GM21526 (cell line): ENCODE results near the gene ARL4A.
"Not testable (repeated sequence)": the region's sequence is repeated elsewhere in the genome, so short reads cannot be mapped to it uniquely, and the experiment has no call there.

ENCODE experiments used
- ATAC-seq: cut with Tn5 transposase; IDR thresholded peaks from one replicate; pipeline ENCODE4 v1.9.1; 2021; ENCODE audit warnings: moderate library complexity; ENCODE audit not compliant: unreplicated experiment, low FRiP score

The ARL4A gene

DNA sequence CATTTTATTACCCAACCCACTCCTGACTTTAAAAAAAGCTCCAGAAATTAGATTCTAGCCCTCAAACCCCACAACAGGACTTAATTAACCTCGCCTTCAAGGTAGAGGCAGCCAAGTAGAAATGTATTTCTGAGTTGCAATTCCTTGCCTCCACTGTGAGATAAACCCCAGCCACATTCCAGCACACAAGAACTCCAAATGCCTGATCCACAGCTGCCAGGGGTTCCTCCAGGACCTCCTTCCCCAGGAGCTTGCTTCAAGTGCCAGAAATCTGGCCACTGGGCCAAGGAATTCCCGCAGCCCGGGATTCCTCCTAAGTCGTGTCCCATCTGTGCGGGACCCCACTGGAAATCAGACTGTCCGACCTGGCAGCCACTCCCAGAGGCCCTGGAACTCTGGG, 25.9 kb upstream of the ARL4A start:
- ATAC-seq: no peak

DNA sequence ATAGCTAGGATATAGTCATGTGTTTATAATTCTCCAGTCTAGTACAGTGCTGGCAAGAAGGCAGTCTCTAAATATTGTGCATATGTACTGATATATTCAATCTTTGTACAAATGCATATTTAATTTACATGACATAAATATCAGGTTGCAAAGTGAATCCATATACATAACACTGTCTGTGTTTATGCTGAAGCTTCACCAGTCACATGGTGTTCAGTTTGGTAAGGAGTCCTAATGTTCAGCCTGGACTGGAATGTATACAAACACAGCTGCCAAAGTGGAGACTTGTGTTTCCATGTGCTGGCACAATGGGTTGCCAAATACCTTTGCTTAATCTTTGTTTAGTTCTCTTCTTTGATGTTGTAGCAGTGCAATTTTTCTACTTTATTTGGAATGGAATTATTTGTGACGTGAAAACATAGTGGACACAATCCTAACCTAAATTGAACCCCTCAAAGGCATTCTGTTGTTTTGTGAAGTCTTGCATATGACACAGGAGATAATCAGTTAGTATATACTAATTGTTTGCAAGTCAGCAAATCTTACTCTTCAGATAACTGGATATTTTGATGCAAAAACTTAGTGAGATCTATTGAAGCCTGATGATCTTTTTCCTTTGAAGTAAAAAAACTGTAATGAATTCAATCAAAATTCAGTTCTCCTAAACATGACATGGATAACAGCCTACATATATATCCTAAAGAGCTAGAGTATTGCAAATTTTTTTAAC, 17.3 kb upstream of the ARL4A start:
- no peak for ATAC-seq

DNA sequence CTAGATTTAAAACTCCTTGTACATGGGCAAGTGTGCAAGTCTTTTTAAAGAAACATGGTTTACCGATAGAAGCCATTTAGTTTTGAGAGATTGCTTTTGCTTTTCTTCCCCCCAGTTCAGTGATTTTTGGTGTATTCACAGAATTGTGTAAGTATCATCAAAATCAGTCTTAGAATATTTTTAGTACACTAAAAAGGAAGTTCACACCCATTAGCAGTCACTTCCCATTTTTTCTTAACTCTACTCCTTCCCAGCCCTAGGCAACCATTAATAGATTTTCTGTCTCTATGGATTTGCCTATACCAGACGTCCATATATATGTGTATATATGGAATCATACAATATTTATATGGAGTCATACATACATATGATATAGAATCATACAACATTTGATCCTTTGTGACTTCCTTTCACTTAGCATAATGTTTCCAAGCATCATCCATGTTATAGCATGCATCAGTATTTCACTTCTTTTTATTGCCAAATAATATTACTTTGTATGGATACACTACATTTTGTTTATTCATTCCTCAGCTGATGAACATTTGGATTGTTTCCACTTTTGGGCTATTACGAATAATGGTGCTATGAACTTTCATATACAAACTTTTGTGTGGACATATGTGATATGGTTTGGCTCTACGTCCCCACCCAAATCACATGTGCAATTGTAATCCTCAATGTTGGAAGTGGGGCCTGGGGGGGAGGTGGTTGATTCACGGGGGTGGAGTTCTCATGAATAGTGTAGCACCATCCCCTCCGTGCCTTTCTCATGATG, 16.5 kb upstream of the ARL4A start:
- ATAC-seq: no peak

DNA sequence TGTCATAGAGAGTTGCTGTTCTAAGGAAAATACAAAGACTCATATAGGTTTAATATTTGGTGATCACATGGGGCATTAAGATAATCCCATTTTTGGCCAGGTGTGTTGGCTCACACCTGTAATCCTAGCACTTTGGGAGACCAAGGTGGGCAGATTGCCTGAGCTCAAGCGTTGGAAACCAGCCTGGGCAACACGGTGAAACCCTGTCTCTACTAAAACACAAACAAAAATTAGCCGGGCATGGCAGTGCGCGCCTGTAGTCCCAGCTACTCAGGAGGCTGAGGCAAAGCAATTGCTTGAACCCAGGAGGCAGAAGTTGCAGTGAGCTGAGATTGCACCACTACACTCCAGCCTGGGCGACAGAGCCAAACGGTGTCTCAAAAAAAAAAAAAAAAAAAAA, 14.0 kb upstream of the ARL4A start:
- not testable (repeated sequence) for ATAC-seq

DNA sequence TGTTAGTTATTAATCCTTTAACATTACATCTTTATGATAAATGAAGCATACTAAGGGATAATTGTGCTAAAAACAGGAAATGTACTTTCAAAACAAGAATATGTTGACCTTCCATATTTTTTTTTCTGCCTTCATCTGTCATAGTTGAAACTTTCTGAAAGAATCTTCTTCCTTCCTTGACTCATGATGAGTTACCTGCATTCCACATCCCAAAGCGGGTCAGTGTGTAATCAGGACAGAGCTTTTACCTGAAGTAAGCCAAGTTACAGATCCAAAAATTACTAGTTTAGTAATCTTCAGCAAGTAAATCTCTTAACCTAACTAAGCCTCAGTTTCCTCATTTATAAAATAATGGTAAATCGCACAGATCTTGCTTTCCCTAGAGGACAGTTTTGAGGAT, 13.4 kb upstream of the ARL4A start:
- no peak for ATAC-seq

DNA sequence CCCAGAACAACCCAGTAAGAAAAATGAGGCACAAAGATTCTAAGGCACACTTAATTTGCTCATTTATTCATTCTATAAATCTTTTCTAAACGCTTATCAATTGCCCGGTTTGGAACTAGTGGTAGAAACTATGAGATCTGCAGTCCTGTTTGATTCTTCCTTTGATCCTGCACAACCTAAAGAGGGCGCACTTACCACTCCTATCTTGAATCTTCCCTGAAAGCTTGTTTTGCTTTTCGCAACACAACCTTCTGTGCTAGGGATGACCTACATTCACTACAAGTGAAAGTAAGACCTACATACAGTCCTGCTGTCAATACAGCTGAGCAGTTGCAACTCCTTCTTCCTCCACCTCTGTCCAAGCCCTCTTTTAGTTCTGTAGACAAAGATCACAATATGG, 12.6 kb upstream of the ARL4A start:
- ATAC-seq: peak; percentile 81

DNA sequence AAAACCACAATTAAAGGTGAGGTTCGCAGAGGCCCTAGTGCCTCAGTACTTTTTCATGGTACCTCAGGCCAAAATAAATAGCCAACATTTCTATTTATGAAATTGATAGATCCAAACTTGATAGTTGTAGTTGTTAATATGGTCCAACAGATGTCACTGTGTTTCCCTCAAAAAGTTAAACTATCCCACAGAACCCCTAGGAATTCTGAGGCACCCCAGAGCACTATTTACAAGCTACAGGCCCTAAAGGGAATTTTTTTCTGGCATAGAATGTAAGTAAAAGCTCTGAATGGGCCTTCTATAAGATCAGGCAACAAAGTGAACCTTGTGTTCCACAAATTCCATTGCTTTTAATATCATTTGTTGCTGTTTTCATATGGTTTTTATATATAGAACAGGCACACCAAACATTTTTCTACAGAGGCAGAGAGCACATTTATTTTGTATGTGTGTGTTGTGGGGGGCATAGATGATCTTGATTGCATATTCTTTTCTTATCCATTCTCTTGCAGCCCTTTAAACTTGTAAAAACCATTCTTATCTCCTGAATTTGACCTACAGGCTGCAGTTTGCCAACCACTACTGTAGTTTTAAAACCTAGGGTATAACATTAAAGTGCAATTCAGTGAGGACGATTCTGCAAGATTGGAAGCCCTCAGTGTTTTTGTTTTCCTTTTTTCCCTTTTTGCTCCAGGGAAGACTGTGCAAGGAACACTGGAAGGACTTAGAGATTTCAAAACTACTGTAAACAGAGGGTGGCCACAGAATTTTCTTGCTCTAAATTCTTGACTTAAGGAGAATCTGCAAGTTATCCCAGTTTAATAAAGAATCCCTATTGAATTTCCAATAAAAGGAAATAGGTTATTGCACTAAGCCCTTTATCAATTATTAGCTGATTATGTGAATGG, 3.5 kb upstream of the ARL4A start:
- no peak for ATAC-seq

DNA sequence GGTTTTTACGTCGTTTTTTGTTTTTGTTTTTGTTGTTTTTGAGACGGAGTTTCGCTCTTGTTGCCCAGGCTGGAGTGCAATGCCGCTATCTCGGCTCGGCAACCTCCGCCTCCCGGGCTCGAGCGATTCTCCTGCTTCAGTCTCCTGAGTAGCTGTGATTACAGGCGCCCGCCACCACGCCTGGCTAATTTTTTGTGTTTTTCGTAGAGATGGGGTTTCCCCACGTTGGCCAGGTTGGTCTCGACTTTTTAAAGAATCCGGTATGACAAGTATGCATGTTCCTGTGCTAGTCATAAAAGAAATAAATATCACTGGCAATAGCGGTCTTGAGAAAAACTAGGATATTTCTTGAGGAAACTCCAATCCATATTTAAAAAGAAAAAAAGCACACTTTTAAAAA, 2.7 kb upstream of the ARL4A start:
- ATAC-seq: no peak

DNA sequence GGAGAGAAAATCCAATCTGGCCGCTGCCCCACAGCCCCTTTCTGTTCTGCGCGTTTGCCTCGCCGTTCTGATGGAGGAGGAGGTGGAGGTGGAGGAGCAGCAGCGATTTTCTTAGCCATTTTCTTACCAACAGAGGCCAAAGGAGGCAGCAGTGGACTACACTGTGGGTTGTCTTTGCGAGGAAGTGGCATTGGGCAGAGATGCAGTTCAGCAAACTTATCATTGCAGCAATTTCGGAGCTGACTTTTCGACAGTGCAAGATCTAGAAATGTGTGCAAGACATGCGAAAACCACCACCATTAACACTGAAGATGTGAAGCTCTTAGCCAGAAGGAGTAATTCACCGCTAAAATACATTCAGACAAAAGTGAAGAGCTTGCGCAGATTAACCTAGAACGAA, 1.9 kb upstream of the ARL4A start:
- no peak for ATAC-seq

DNA sequence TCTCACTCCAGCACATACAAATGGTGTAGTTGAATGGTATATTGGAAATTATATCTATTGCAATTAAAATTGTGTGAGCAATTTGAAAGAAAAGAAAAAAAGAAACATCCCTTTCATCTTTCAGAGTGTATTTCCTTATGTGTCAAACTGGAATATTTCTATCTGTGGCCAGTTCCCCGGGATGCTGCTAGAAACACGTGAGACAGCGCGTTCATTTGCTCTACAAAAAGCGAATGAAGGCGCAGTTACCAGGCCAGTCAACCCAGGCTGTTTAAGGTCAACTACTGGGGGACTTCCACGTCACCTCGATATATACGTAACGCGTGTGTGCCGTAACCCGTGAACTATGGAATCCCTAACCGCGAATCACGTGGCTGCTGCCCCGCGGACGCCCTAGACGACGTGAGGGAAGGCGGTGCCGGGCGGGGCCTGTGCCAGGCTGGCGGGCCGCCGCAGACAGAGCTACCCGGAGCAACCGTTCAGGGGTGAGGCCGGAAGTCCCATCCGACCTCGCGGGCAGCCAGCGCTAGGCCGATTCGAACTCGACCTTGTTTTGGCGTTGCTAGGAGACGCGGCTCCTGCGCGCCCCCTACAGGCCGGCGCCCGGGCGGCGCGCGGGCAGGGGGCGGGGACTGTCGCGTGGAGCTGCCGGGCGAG, 1.1 kb upstream of the ARL4A start:
- ATAC-seq: peak; percentile 91

DNA sequence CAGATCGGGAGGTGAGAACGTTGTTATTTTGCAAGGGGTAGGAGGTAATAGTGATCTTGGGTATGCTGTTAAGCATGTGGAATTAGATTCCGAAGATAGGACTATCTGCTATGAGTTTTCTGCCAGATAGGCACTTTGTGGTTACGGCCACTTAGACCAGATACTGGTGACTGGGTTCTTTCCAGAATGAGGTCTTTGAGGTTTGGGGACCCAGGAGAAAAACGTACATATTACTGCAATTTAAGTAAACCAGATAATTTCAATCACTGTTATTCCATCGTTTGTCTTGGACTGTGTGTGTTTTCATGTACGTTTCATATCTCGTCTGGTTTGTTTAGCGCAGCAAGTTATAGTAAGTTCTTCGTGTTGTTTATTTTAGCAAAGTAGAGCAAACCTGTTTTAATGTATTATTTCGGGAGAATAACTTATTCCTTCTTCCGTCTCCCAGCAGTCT, 312 bp downstream of the ARL4A start:
- ATAC-seq: no peak

DNA sequence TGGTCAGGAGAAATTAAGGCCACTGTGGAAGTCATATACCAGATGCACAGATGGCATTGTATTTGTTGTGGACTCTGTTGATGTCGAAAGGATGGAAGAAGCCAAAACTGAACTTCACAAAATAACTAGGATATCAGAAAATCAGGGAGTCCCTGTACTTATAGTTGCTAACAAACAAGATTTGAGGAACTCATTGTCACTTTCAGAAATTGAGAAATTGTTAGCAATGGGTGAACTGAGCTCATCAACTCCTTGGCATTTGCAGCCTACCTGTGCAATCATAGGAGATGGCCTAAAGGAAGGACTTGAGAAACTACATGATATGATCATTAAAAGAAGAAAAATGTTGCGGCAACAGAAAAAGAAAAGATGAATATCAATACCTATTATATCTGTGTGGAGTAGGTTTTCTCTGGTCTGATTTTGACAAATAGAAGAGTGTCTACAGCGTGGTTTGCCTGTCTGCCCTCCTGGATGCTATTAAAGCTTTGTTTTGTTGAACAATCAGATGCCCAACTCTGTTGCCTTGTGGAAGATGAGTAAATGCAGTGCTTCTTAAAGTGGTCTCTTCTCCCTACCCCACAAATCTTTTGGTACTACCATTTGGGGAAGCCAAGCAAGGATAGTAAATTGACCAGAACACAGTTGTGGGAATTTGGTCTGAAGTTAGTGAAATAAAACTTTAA, 1.2 kb downstream of the ARL4A start:
- ATAC-seq: not testable (repeated sequence)

DNA sequence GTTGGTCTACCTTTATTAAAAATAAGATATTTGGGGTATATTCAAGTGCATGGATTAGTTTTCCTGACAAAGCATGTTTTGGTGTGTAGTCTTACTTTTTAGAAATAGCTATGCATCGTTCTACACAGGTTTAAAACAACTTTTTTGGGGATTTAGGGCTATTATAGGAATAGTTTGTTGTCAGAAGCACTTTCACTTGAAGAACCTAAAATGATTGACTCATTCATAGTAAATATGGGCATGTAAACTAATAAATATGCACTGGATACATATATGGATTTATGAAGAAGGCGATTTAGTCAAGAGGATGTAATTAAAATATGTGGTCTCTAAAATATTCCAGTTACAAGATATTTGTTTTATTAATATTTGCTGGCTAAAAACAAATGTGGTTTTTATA, 2.0 kb downstream of the ARL4A start:
- ATAC-seq: no peak

DNA sequence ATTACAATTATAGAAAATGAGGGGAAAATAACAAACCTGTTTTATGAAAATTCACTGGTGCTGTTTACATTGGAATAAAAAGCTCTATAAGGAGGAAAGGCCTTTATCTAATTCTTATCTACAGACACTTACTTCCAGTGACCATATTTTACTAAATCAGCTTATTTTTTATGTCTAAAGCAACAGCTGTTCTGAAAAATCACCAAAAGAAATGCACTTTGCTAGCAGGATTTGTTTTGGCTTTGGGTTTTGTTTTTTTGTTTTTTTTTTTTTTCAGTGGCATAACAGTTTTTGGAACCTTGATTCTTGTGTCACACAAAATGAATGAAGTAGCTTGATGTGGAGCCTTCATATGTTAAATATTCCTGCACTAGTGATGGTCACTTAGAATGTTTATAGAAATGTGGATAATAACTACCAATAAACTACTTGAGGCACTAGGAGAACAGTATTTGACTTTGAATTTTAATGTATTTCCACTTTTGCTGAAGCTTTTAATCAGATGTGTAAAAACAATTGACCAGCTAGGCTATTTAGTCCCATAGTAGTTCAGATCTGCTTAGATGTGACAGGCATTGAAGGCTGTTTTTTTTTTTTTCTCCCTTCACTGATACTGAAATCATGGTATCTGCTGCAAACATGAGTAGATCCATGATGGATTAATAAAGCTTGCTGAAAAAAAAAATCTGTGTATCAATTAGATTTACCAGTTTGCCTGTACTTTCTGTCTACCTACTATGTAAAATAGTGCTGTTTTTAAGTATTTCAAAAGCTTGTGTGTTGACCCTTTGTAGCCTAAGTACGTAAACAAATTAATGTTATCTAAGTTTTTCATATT, 2.8 kb downstream of the ARL4A start:
- ATAC-seq: no peak

DNA sequence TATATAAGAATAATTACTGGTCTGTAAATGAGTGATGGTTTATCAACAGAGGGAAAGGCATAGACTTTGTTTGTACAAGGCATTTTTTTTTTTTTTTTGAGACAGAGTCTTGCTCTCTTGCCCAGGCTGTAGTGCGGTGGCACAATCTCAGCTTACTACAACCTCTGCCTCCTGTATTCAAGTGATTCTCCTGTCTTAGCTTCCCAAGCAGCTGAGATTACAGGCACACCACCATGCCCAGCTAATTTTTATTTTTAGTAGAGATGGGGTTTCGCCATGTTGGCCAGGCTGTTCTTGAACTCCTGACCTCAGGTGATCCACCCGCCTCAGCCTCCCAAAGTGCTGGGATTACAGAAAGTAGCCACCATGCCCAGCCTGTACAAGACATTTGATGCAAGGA, 4.0 kb downstream of the ARL4A start:
- not testable (repeated sequence) for ATAC-seq

DNA sequence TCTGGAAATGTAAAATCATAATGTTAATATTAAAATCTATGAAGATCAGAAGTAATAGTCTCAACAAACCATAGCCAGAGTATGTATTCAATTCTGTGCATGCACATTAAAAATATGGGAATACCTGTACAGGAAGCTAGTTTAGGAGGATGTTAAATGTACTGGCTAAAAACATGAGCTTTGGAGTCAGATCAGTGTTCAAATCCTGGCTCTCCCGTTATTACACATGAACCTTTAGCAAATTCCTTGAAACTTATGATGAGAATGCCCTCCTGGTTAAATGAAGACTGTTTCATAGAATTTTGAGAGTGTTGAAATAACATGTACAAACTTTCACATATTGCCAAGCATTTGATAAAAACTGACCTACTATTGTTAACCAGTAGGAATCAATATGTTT, 4.6 kb downstream of the ARL4A start:
- ATAC-seq: no peak

DNA sequence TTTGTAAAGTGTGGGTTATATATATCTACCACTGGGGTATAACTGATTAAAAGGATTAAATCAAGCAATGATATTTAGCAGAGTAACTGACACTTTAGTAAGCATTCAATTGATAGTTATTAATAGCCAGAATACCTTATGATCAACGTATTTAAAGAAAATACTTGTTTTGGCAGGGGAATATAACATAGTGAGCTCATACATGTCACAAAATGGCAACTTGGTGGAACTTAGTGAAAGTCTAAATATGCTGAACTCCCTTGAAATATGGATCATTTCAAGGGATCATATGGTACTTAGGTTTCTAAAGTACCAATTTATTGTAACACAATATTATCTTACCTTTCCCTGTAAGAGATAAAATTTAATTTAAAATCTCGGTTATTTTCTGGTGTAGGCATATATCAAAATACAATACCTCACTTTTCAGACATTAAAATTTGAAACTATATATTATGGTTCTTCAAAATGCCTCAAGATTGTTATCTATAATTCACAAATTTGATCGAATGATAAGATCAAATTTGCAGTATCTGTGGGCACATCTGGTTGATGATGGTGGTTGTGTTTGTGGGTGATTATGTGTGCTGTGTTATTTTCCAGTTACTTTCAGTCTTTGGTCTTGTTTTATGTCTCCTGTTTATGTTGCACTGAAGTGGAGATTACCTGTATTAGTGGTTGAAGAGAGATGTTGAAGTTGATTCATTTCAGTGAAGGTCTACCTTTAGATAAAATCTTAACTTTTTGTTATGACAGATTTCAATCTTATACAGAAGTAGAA, 5.2 kb downstream of the ARL4A start:
- ATAC-seq: no peak

DNA sequence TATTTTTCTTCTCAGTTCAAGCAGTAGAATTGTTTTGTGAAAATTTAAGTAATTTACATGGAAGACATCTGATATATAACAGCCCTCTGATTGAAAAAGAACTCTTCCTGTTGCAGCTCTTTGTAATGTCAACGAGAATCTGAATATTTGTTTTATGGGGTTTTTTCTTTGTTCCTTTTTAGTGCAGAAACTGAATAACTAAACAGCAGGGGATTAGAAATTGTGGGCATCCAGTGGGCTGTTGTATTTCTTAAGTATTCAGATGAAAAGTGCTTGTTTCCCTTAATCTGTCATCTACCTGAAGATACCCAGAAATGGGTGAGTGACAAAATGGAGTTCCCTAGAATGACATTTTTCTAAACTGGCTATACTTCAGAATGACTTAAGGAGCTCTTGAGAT, 7.4 kb downstream of the ARL4A start:
- ATAC-seq: no peak
